Progenitor cell of endocrine pancreas (in vitro differentiated cells): ENCODE data around the gene FAM217B. TPM values are rescaled to one million over a fixed set of nuclear protein-coding genes. Genes with fewer than 3 reads are reported as not detected.

Source experiments
- DNase-seq: peaks from one replicate; pipeline ENCODE4 v3.0.0; 2021; ENCODE audit warnings: low spot score; ENCODE audit not compliant: unreplicated experiment
- H3K27ac Mint-ChIP-seq: 2 replicates; pipeline ENCODE4 v1.8.0; 2021; ENCODE audit warnings: mild to moderate bottlenecking, moderate library complexity, mixed read lengths
- H3K27me3 Mint-ChIP-seq: 2 replicates; pipeline ENCODE4 v1.8.0; 2021; ENCODE audit warnings: mixed read lengths
- H3K36me3 Mint-ChIP-seq: 2 replicates; pipeline ENCODE4 v1.8.0; 2022; ENCODE audit warnings: mixed read lengths; ENCODE audit not compliant: insufficient read depth
- H3K4me1 Mint-ChIP-seq: 2 replicates; pipeline ENCODE4 v1.8.0; 2021; ENCODE audit warnings: low read depth, mixed read lengths
- H3K4me3 Mint-ChIP-seq: 2 replicates; pipeline ENCODE4 v1.8.0; 2021; ENCODE audit warnings: low read depth, mild to moderate bottlenecking, moderate library complexity, mixed read lengths
- H3K9me3 Mint-ChIP-seq: 2 replicates; pipeline ENCODE4 v1.8.0; 2021; ENCODE audit warnings: low read depth, mixed read lengths
- CTCF ChIP-seq: fragments of 200-600 bp; sonication (generic); IDR thresholded peaks from one replicate; pipeline ENCODE4 v1.5.0; 2021; ENCODE audit warnings: antibody characterized with exemption, mild to moderate bottlenecking; ENCODE audit not compliant: unreplicated experiment
- total RNA-seq: library from RNA; stranded (reverse); gene quantifications from 2 replicates; pipeline ENCODE4 v1.2.1, GENCODE V29; 2021

The FAM217B gene
- total RNA-seq, 1 donor from 2014 or later, result 18.0 TPM

- H3K27ac Mint-ChIP-seq, result peak within 1 kb of the TSS; percentile 90
- TF ChIP-seq CTCF, result no peak
- peaks cover 46% of the 10 kb centered on the region for H3K4me1 Mint-ChIP-seq
- no peaks in the 10 kb centered on the region for H3K9me3 Mint-ChIP-seq
- H3K36me3 Mint-ChIP-seq, result no peaks in the 10 kb centered on the region
- DNase-seq, result no peak
- peaks cover 30% of the 10 kb centered on the region for H3K27me3 Mint-ChIP-seq
- H3K4me3 Mint-ChIP-seq, result peak within 1 kb of the TSS; percentile 77
These were observed 17.9 kb downstream of the FAM217B start, which contains the start of gene CDH26 for GRCh38 chr20:59958123-59958522. Gene CDH26 (plus strand): TSS chr20:59958423. CDS start chr20:59958727, 304 bp downstream.

- Mint-ChIP-seq H3K9me3 (no peaks in the 10 kb centered on the region), H3K27ac (peak overlapping the region; percentile 90), H3K4me1 (peaks cover 46% of the 10 kb centered on the region), H3K27me3 (peaks cover 30% of the 10 kb centered on the region), H3K4me3 (peak overlapping the region; percentile 77), H3K36me3 (no peaks in the 10 kb centered on the region)
- no peak for TF ChIP-seq CTCF
- DNase-seq, result peak; percentile 20
These were observed 18.4 kb downstream of the FAM217B start for GRCh38 chr20:59958626-59959025.

GRCh38 chr20:59961423-59961822 lies 21.2 kb downstream of the FAM217B start:
- H3K4me1 Mint-ChIP-seq, result peaks cover 45% of the 10 kb centered on the region
- no peaks in the 10 kb centered on the region for H3K36me3 Mint-ChIP-seq
- H3K27ac Mint-ChIP-seq, result no peak overlapping the region
- TF ChIP-seq CTCF, result no peak
- H3K4me3 Mint-ChIP-seq, result no peak overlapping the region
- peaks cover 26% of the 10 kb centered on the region for H3K27me3 Mint-ChIP-seq
- no peaks in the 10 kb centered on the region for H3K9me3 Mint-ChIP-seq
- no peak for DNase-seq

- Mint-ChIP-seq H3K4me3 (no peak overlapping the region), H3K9me3 (no peaks in the 10 kb centered on the region)
These were observed 22.0 kb downstream of the FAM217B start for GRCh38 chr20:59962155-59962554.

GRCh38 chr20:59966428-59966827 lies 26.2 kb downstream of the FAM217B start:
- no peak overlapping the region for H3K4me3 Mint-ChIP-seq
- no peak for DNase-seq
- H3K36me3 Mint-ChIP-seq, result no peaks in the 10 kb centered on the region
- TF ChIP-seq CTCF, result no peak
- H3K9me3 Mint-ChIP-seq, result no peaks in the 10 kb centered on the region
- H3K27me3 Mint-ChIP-seq, result peaks cover 20% of the 10 kb centered on the region
- H3K27ac Mint-ChIP-seq, result no peak overlapping the region
- peaks cover 5% of the 10 kb centered on the region for H3K4me1 Mint-ChIP-seq

More at GRCh38 chr20:59962155-59962554, 22.0 kb downstream of the FAM217B start:
- no peak for TF ChIP-seq CTCF
- no peak overlapping the region for H3K27ac Mint-ChIP-seq
- no peaks in the 10 kb centered on the region for H3K36me3 Mint-ChIP-seq
- no peak for DNase-seq
- H3K4me1 Mint-ChIP-seq, result peaks cover 42% of the 10 kb centered on the region
- peaks cover 26% of the 10 kb centered on the region for H3K27me3 Mint-ChIP-seq
